Stimulated activated naive B cell treated with anti-CD40 and anti-IgM and Interleukin-4, amounts not matched to agents 10 μg/mL and 1 μg/mL and 100 μg/mL, for 72 hours (primary cell): ENCODE data around the gene COMMD8.

Experiments used
- ATAC-seq, 2 donors: fragments of 150-1000 bp; cut with Tn5 transposase; replicated peaks; 2 replicates each; pipeline ENCODE4 v1.10.0; 2021; ENCODE audit warnings: moderate library complexity in 1 of 2
- DNase-seq: peaks from one replicate; pipeline ENCODE4 v3.0.0; 2021
- H3K27ac Mint-ChIP-seq: one replicate; pipeline ENCODE4 v1.8.0; 2022; ENCODE audit warnings: mild to moderate bottlenecking, mixed read lengths
- H3K27me3 Mint-ChIP-seq, 2 donors: one replicate each; pipeline ENCODE4 v1.8.0; 2022; ENCODE audit warnings: mixed read lengths in 2 of 2
- H3K36me3 Mint-ChIP-seq, 2 donors: one replicate each; pipeline ENCODE4 v1.8.0; 2022; ENCODE audit warnings: mixed read lengths in 2 of 2, mild to moderate bottlenecking in 1 of 2
- H3K4me1 Mint-ChIP-seq, 2 donors: one replicate each; pipeline ENCODE4 v1.8.0; 2022; ENCODE audit warnings: mixed read lengths in 2 of 2, mild to moderate bottlenecking in 1 of 2
- H3K4me3 Mint-ChIP-seq, 2 donors: one replicate each; pipeline ENCODE4 v1.8.0; 2022; ENCODE audit warnings: mild to moderate bottlenecking in 2 of 2, mixed read lengths in 2 of 2, moderate library complexity in 1 of 2
- H3K9me3 Mint-ChIP-seq, 2 donors: one replicate each; pipeline ENCODE4 v1.8.0; 2022; ENCODE audit warnings: mixed read lengths in 2 of 2, mild to moderate bottlenecking in 1 of 2

COMMD8 gene

GRCh38 chr4:47462799-47463234, 685 bp downstream of the COMMD8 start:
- ATAC-seq (peak; percentile 6 to 12), DNase-seq (no peak)
- H3K4me1 Mint-ChIP-seq, result peaks cover 34 to 58% of the 10 kb centered on the region in 2 donors
- H3K27me3 Mint-ChIP-seq, result no peaks in the 10 kb centered on the region
- H3K36me3 Mint-ChIP-seq, result peaks cover 7 to 14% of the 10 kb centered on the region in 2 donors
- peak overlapping the region; percentile 94 for H3K27ac Mint-ChIP-seq
- peak overlapping the region; percentile 91 to 95 for H3K4me3 Mint-ChIP-seq
- H3K9me3 Mint-ChIP-seq, result no peaks in the 10 kb centered on the region

GRCh38 chr4:47451657-47452056, 11.8 kb downstream of the COMMD8 start:
- H3K36me3 Mint-ChIP-seq, result peaks cover 37 to 49% of the 10 kb centered on the region in 2 donors

GRCh38 chr4:47444031-47444430, 19.5 kb downstream of the COMMD8 start:
- Mint-ChIP-seq H3K4me3 (no peak overlapping the region), H3K27me3 (no peaks in the 10 kb centered on the region), H3K27ac (no peak overlapping the region), H3K36me3 (peaks cover 15 to 20% of the 10 kb centered on the region in 2 donors), H3K9me3 (no peaks in the 10 kb centered on the region), H3K4me1 (peaks cover 11 to 15% of the 10 kb centered on the region in 2 donors)
- ATAC-seq (no peak), DNase-seq (no peak)

More at GRCh38 chr4:47451657-47452056, 11.8 kb downstream of the COMMD8 start:
- H3K9me3 Mint-ChIP-seq, result no peaks in the 10 kb centered on the region
- H3K4me1 Mint-ChIP-seq, result peaks cover 0 to 3% of the 10 kb centered on the region in 2 donors
- no peak overlapping the region for H3K4me3 Mint-ChIP-seq
- no peak for DNase-seq
- H3K27ac Mint-ChIP-seq, result no peak overlapping the region
- ATAC-seq, result no peak
- no peaks in the 10 kb centered on the region for H3K27me3 Mint-ChIP-seq

- ATAC-seq (peak; percentile 69 to 79), DNase-seq (peak; percentile 4)
- H3K36me3 Mint-ChIP-seq, result peaks cover 10 to 14% of the 10 kb centered on the region in 2 donors
- H3K9me3 Mint-ChIP-seq, result no peaks in the 10 kb centered on the region
- H3K4me1 Mint-ChIP-seq, result peaks cover 11 to 15% of the 10 kb centered on the region in 2 donors
- H3K4me3 Mint-ChIP-seq, result peak overlapping the region; percentile 59
- peak overlapping the region; percentile 39 for H3K27ac Mint-ChIP-seq
- H3K27me3 Mint-ChIP-seq, result no peaks in the 10 kb centered on the region
Observed at GRCh38 chr4:47442980-47443379, 20.5 kb downstream of the COMMD8 start.

- no peak overlapping the region for H3K27ac Mint-ChIP-seq
- peaks cover 3% of the 10 kb centered on the region in 2 donors for H3K9me3 Mint-ChIP-seq
- H3K4me3 Mint-ChIP-seq, result no peak overlapping the region
- no peak for DNase-seq
- H3K36me3 Mint-ChIP-seq, result peaks cover 0 to 4% of the 10 kb centered on the region in 2 donors
- H3K27me3 Mint-ChIP-seq, result no peaks in the 10 kb centered on the region
- no peaks in the 10 kb centered on the region for H3K4me1 Mint-ChIP-seq
- ATAC-seq, result no peak
Observed at GRCh38 chr4:47434931-47435330, 28.6 kb downstream of the COMMD8 start.

GRCh38 chr4:47432749-47433148, 30.8 kb downstream of the COMMD8 start:
- Mint-ChIP-seq H3K27ac (no peak overlapping the region), H3K9me3 (peaks cover 3% of the 10 kb centered on the region in 2 donors), H3K36me3 (peaks cover 0 to 4% of the 10 kb centered on the region in 2 donors), H3K4me1 (no peaks in the 10 kb centered on the region), H3K4me3 (no peak overlapping the region), H3K27me3 (no peaks in the 10 kb centered on the region)
- DNase-seq (no peak), ATAC-seq (no peak)

GRCh38 chr4:47427935-47428334, 35.6 kb downstream of the COMMD8 start:
- Mint-ChIP-seq H3K27me3 (no peaks in the 10 kb centered on the region), H3K4me1 (no peaks in the 10 kb centered on the region), H3K4me3 (no peak overlapping the region), H3K27ac (no peak overlapping the region), H3K36me3 (no peaks in the 10 kb centered on the region), H3K9me3 (no peaks in the 10 kb centered on the region)
- no peak for DNase-seq
- no peak for ATAC-seq

GRCh38 chr4:47425628-47426027, 37.9 kb downstream of the COMMD8 start:
- H3K36me3 Mint-ChIP-seq, result no peaks in the 10 kb centered on the region
- H3K9me3 Mint-ChIP-seq, result no peaks in the 10 kb centered on the region
- H3K27ac Mint-ChIP-seq, result no peak overlapping the region
- no peaks in the 10 kb centered on the region for H3K27me3 Mint-ChIP-seq
- DNase-seq (no peak), ATAC-seq (no peak)
- H3K4me3 Mint-ChIP-seq, result no peak overlapping the region
- no peaks in the 10 kb centered on the region for H3K4me1 Mint-ChIP-seq

- no peak for ATAC-seq
- Mint-ChIP-seq H3K36me3 (no peaks in the 10 kb centered on the region), H3K4me1 (peaks cover 0 to 6% of the 10 kb centered on the region in 2 donors), H3K27ac (no peak overlapping the region), H3K27me3 (no peaks in the 10 kb centered on the region), H3K4me3 (no peak overlapping the region), H3K9me3 (no peaks in the 10 kb centered on the region)
- no peak for DNase-seq
Observed at GRCh38 chr4:47419296-47419695, 44.2 kb downstream of the COMMD8 start.

GRCh38 chr4:47418147-47418546, 45.4 kb downstream of the COMMD8 start:
- no peak overlapping the region for H3K27ac Mint-ChIP-seq
- ATAC-seq (no peak), DNase-seq (no peak)
- no peaks in the 10 kb centered on the region for H3K9me3 Mint-ChIP-seq
- H3K4me3 Mint-ChIP-seq, result no peak overlapping the region
- H3K27me3 Mint-ChIP-seq, result no peaks in the 10 kb centered on the region
- peaks cover 0 to 13% of the 10 kb centered on the region in 2 donors for H3K4me1 Mint-ChIP-seq
- H3K36me3 Mint-ChIP-seq, result no peaks in the 10 kb centered on the region

- peaks cover 0 to 4% of the 10 kb centered on the region in 2 donors for H3K27me3 Mint-ChIP-seq
- H3K27ac Mint-ChIP-seq, result no peak overlapping the region
- DNase-seq, result no peak
- no peaks in the 10 kb centered on the region for H3K36me3 Mint-ChIP-seq
- no peak for ATAC-seq
- H3K9me3 Mint-ChIP-seq, result peaks cover 0 to 4% of the 10 kb centered on the region in 2 donors
- H3K4me3 Mint-ChIP-seq, result no peak overlapping the region
- H3K4me1 Mint-ChIP-seq, result peaks cover 0 to 14% of the 10 kb centered on the region in 2 donors
Observed at GRCh38 chr4:47415719-47416118, 47.8 kb downstream of the COMMD8 start.

- peaks cover 5 to 7% of the 10 kb centered on the region in 2 donors for H3K9me3 Mint-ChIP-seq
- peaks cover 0 to 14% of the 10 kb centered on the region in 2 donors for H3K4me1 Mint-ChIP-seq
- H3K27me3 Mint-ChIP-seq, result peaks cover 0 to 4% of the 10 kb centered on the region in 2 donors
- DNase-seq, result no peak
- no peaks in the 10 kb centered on the region for H3K36me3 Mint-ChIP-seq
- no peak overlapping the region for H3K27ac Mint-ChIP-seq
- no peak overlapping the region for H3K4me3 Mint-ChIP-seq
- ATAC-seq, result no peak
Observed at GRCh38 chr4:47413521-47413920, 50.0 kb downstream of the COMMD8 start.

GRCh38 chr4:47410271-47410670, 53.2 kb downstream of the COMMD8 start:
- DNase-seq, result no peak
- peaks cover 0 to 8% of the 10 kb centered on the region in 2 donors for H3K27me3 Mint-ChIP-seq
- no peak overlapping the region for H3K4me3 Mint-ChIP-seq
- H3K27ac Mint-ChIP-seq, result no peak overlapping the region
- no peaks in the 10 kb centered on the region for H3K36me3 Mint-ChIP-seq
- peaks cover 1 to 18% of the 10 kb centered on the region in 2 donors for H3K4me1 Mint-ChIP-seq
- no peak for ATAC-seq
- peaks cover 5 to 7% of the 10 kb centered on the region in 2 donors for H3K9me3 Mint-ChIP-seq

GRCh38 chr4:47406408-47406807, 57.1 kb downstream of the COMMD8 start:
- Mint-ChIP-seq H3K27ac (no peak overlapping the region), H3K9me3 (peaks cover 4 to 5% of the 10 kb centered on the region in 2 donors), H3K27me3 (peaks cover 0 to 4% of the 10 kb centered on the region in 2 donors), H3K36me3 (no peaks in the 10 kb centered on the region), H3K4me1 (peaks cover 1 to 9% of the 10 kb centered on the region in 2 donors), H3K4me3 (no peak overlapping the region)
- ATAC-seq (peak; percentile 45 to 67), DNase-seq (no peak)
